Endothelial cell of umbilical vein (primary cell): ENCODE results near the gene KIFAP3. TPM values are rescaled to one million over a fixed set of nuclear protein-coding genes. Genes with fewer than 3 reads are reported as not detected.

Source experiments
- BruUV-seq: library from RNA; stranded (reverse); fragments of 400-500 nt; replicated peaks from 2 replicates; lab custom pipeline; 2021; lab: Mats Ljungman, UMichigan
- CTCF ChIA-PET: fragments of 300-600, 350-600 bp; sonication (Branson Sonifier 250); formaldehyde crosslinking; loops from one replicate; lab custom pipeline; 2021; ENCODE audit warnings: antibody characterized with exemption, inconsistent platforms; lab: Charles Lee
- POLR2A ChIA-PET: fragments of 300-600, 350-600 bp; sonication (Branson Sonifier 250); formaldehyde crosslinking; loops from one replicate; lab custom pipeline; 2021; ENCODE audit warnings: antibody characterized with exemption, inconsistent platforms; lab: Charles Lee
- DNase-seq: peaks from one replicate; pipeline ENCODE4 v3.0.0-alpha.2; 2011; ENCODE audit warnings: low read depth, low spot score
- FAIRE-seq: peaks from 2 replicates; lab custom pipeline; 2011; peaks lifted over from hg19 to GRCh38; lab: Jason Lieb, UNC
- H2AFZ ChIP-seq: 2 replicates; pipeline ENCODE4 v1.6.0; 2012; ENCODE audit warnings: low read depth, low read length, control low read depth, inconsistent platforms
- H3K27ac ChIP-seq: 2 replicates; pipeline ENCODE4 v1.5.1; 2011; ENCODE audit warnings: low read depth, mild to moderate bottlenecking, control low read depth, low read length, moderate library complexity; ENCODE audit not compliant: insufficient read depth
- H3K27me3 ChIP-seq, 2 experiments: 2 replicates each; pipeline versions ENCODE4 v1.6.0 to v1.6.1; 2011; ENCODE audit warnings: low read length in 2 of 2, mixed read lengths in 1 of 2; ENCODE audit not compliant: control insufficient read depth in 2 of 2, insufficient read depth in 2 of 2
- H3K36me3 ChIP-seq, 2 experiments: 2 replicates in 1 of 2; 3 replicates in 1 of 2; pipeline ENCODE4 v1.5.1; 2011; ENCODE audit warnings: low read length in 2 of 2, mild to moderate bottlenecking in 1 of 2, moderate library complexity in 1 of 2; ENCODE audit not compliant: control insufficient read depth in 2 of 2, insufficient read depth in 2 of 2; ENCODE audit errors: extremely low read depth in 1 of 2
- H3K4me1 ChIP-seq: 3 replicates; pipeline ENCODE4 v1.5.1; 2011; ENCODE audit warnings: mild to moderate bottlenecking, low read length; ENCODE audit not compliant: control insufficient read depth, insufficient read depth; ENCODE audit errors: extremely low read depth
- H3K4me2 ChIP-seq: 2 replicates; pipeline ENCODE4 v1.6.1; 2011; ENCODE audit warnings: low read length, control low read depth, mixed read lengths; ENCODE audit not compliant: insufficient read depth
- H3K4me3 ChIP-seq, 3 experiments: fragments of 200-600 bp in 1 of 3; sonication (generic), shearing (Covaris generic) in 1 of 3; replicated peaks in 1 of 3; 2 replicates each; pipeline ENCODE4 v1.5.1; 2011 to 2016; ENCODE audit warnings: control low read depth in 3 of 3, low read length in 3 of 3, mild to moderate bottlenecking in 2 of 3, inconsistent platforms in 1 of 3, low read depth in 1 of 3, moderate library complexity in 1 of 3; ENCODE audit not compliant: insufficient read depth in 1 of 3
- H3K79me2 ChIP-seq: 2 replicates; pipeline ENCODE4 v1.6.0; 2012; ENCODE audit warnings: low read length, inconsistent platforms; ENCODE audit not compliant: control insufficient read depth, insufficient read depth
- H3K9ac ChIP-seq: replicated peaks from 2 replicates; pipeline ENCODE3; 2011; ENCODE audit warnings: low read length, control low read depth; ENCODE audit not compliant: insufficient read depth; ENCODE audit errors: extremely low read depth
- H3K9me1 ChIP-seq: replicated peaks from 3 replicates; pipeline ENCODE4 v1.6.0; 2011; ENCODE audit warnings: mild to moderate bottlenecking, low read length; ENCODE audit not compliant: control insufficient read depth, insufficient read depth; ENCODE audit errors: extremely low read depth
- H3K9me3 ChIP-seq: replicated peaks from 2 replicates; pipeline ENCODE4 v1.5.1; 2012; ENCODE audit warnings: low read length, inconsistent platforms; ENCODE audit not compliant: control insufficient read depth, insufficient read depth
- H4K20me1 ChIP-seq: replicated peaks from 2 replicates; pipeline ENCODE3; 2011; ENCODE audit warnings: mild to moderate bottlenecking, low read length; ENCODE audit not compliant: control insufficient read depth, insufficient read depth; ENCODE audit errors: extremely low read depth
- EZH2 ChIP-seq: IDR thresholded peaks from 2 replicates; pipeline ENCODE4 v1.6.1; 2012; ENCODE audit warnings: borderline replicate concordance, low read depth, mild to moderate bottlenecking, moderate library complexity, low read length, inconsistent platforms; ENCODE audit not compliant: severe bottlenecking
- FOS ChIP-seq: IDR thresholded peaks from 2 replicates; pipeline ENCODE4 v1.6.1; 2011; ENCODE audit warnings: mild to moderate bottlenecking, low read length, moderate library complexity, borderline replicate concordance; ENCODE audit not compliant: insufficient read depth
- GATA2 ChIP-seq: IDR thresholded peaks from 2 replicates; pipeline ENCODE4 v1.7.0; 2011; ENCODE audit warnings: low read depth, mild to moderate bottlenecking, moderate library complexity, mixed read lengths, low read length; ENCODE audit not compliant: insufficient read length, insufficient read depth
- JUN ChIP-seq: IDR thresholded peaks from 2 replicates; pipeline ENCODE4 v1.6.1; 2011; ENCODE audit warnings: borderline replicate concordance, low read depth; ENCODE audit not compliant: insufficient read length, insufficient read depth
- MAX ChIP-seq: IDR thresholded peaks from 2 replicates; pipeline ENCODE4 v1.6.1; 2011; ENCODE audit not compliant: insufficient read depth, insufficient read length
- MYC ChIP-seq: IDR thresholded peaks from one replicate; pipeline ENCODE4 v1.6.1; 2011; ENCODE audit warnings: mild to moderate bottlenecking, low read depth, low read length
- POLR2A ChIP-seq: IDR thresholded peaks from 2 replicates; pipeline ENCODE4 v1.6.1; 2012; ENCODE audit warnings: low read depth, mild to moderate bottlenecking, control low read depth, low read length
- POLR2AphosphoS5 ChIP-seq: IDR thresholded peaks from 2 replicates; pipeline ENCODE4 v1.6.1; 2012; ENCODE audit warnings: low read depth, mild to moderate bottlenecking, control low read depth, low read length, moderate library complexity; ENCODE audit not compliant: insufficient read depth
- dilution Hi-C: fragments of 300-500 bp; cut with MboI; formaldehyde crosslinking; loops from one replicate; pipeline ENCODE4 v1.15.0; 2019; ENCODE audit warnings: low sequenced_read_pairs; ENCODE audit not compliant: extremely low pct_ligation_motif_present
- intact Hi-C: fragments of 100-400 bp; cut with micrococcal nuclease; formaldehyde crosslinking; loops from one replicate; pipeline ENCODE4 v1.10.0; 2022
- polyA plus RNA-seq, 4 experiments: library from polyadenylated mRNA; depleted of rRNA in 3 of 4; stranded (reverse) in 3 of 4; unstranded in 1 of 4; fragments of >200 nt; gene quantifications; 2 replicates each; pipeline versions ENCODE4 v1.2.1 to v1.2.3, GENCODE V29; 2011 to 2012; ENCODE audit warnings: missing spikeins in 1 of 4
- total RNA-seq: library from RNA; stranded (reverse); gene quantifications from 2 replicates; pipeline ENCODE4 v1.2.3, GENCODE V29; 2021
- TF ChIP-seq, protein P1 (sequence below), 2 donors: IDR thresholded peaks; 1 replicate in 1 of 2; 2 replicates in 1 of 2; pipeline ENCODE4 v1.5.1; 2011; ENCODE audit warnings: low read length in 2 of 2, mild to moderate bottlenecking in 2 of 2, moderate library complexity in 2 of 2, control low read depth in 1 of 2, inconsistent platforms in 1 of 2, low read depth in 1 of 2; ENCODE audit not compliant: insufficient read depth in 1 of 2; ENCODE audit errors: extremely low read depth in 1 of 2

Gene KIFAP3
- total and polyA plus RNA-seq, 2 donors (not counting 3 experiments of a cell fraction or from before 2014, with no cell fraction given), result 6.4 to 17.5 TPM

- TF ChIP-seq GATA2, result no peak
- no peak for TF ChIP-seq MAX
- no peak for TF ChIP-seq POLR2A
- TF ChIP-seq EZH2, result no peak
- no peak for TF ChIP-seq FOS
- no peak for TF ChIP-seq JUN
- TF ChIP-seq, protein P1, sequence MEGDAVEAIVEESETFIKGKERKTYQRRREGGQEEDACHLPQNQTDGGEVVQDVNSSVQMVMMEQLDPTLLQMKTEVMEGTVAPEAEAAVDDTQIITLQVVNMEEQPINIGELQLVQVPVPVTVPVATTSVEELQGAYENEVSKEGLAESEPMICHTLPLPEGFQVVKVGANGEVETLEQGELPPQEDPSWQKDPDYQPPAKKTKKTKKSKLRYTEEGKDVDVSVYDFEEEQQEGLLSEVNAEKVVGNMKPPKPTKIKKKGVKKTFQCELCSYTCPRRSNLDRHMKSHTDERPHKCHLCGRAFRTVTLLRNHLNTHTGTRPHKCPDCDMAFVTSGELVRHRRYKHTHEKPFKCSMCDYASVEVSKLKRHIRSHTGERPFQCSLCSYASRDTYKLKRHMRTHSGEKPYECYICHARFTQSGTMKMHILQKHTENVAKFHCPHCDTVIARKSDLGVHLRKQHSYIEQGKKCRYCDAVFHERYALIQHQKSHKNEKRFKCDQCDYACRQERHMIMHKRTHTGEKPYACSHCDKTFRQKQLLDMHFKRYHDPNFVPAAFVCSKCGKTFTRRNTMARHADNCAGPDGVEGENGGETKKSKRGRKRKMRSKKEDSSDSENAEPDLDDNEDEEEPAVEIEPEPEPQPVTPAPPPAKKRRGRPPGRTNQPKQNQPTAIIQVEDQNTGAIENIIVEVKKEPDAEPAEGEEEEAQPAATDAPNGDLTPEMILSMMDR (IDR thresholded peaks at IDR 0.05; ENCODE audit: extremely low read depth in 1 of 2, insufficient read depth in 1 of 2, low read depth in 1 of 2, low read length in 2 of 2), result no peak
- no peak for TF ChIP-seq MYC
- no peak for TF ChIP-seq POLR2AphosphoS5
- dilution Hi-C loops, result no loop called here
- no peaks in the 10 kb centered on the region for H3K9me1 ChIP-seq
- no peak overlapping the region for H3K4me3 ChIP-seq
- H3K79me2 ChIP-seq, result no peaks in the 10 kb centered on the region
- ChIA-PET CTCF (interaction anchor here (1.1 kb wide), 1 partner anchor 931 kb away, joined by 3 read pairs; no protein-coding TSS in a partner anchor), POLR2A (no interaction called here)
- H3K27ac ChIP-seq, result no peak overlapping the region
- no peaks in the 10 kb centered on the region for H3K9me3 ChIP-seq
- DNase-seq (no peak), FAIRE-seq (no peak)
- H3K9ac ChIP-seq, result no peak overlapping the region
- no peaks in the 10 kb centered on the region for H3K4me1 ChIP-seq
- intact Hi-C loops, result no loop called here
- H2AFZ ChIP-seq, result no peak overlapping the region
- no peaks in the 10 kb centered on the region for H3K27me3 ChIP-seq
- no peaks in the 10 kb centered on the region for H3K36me3 ChIP-seq
- BruUV-seq, result no TSS peak
- H4K20me1 ChIP-seq, result no peaks in the 10 kb centered on the region
- H3K4me2 ChIP-seq, result no peak overlapping the region
These were observed 106.3 kb downstream of the KIFAP3 start for GRCh38 chr1:169968174-169968573.
